ENCODE results near the gene RAET1G.
"Not testable (repeated sequence)": the region's sequence is repeated elsewhere in the genome, so short reads cannot be mapped to it uniquely, and the experiment has no call there.

RAET1G gene

GRCh38 chr6:149929422-149929821, 6.5 kb upstream of the RAET1G start:
- DNase-seq (ENCODE audit: low read depth), result no peak
- TF ChIP-seq CTCF (conservative IDR thresholded peaks at IDR 0.05; ENCODE audit: low read depth, low read length), result peak; percentile 71
- H3K4me3 ChIP-seq (ENCODE audit: low read depth, low read length), result no peak overlapping the region

- DNase-seq (ENCODE audit: low read depth); H3K4me3 ChIP-seq (ENCODE audit: low read depth, low read length): not testable (repeated sequence)
Measured at GRCh38 chr6:149927025-149927424, 4.1 kb upstream of the RAET1G start.

- H3K4me3 ChIP-seq (ENCODE audit: low read depth, low read length), result peak overlapping the region; percentile 66
- peak; percentile 90 for TF ChIP-seq CTCF (conservative IDR thresholded peaks at IDR 0.05; ENCODE audit: low read depth, low read length)
- peak; percentile 81 for DNase-seq (ENCODE audit: low read depth)
Measured at GRCh38 chr6:149925974-149926777, 3.3 kb upstream of the RAET1G start.

GRCh38 chr6:149925253-149925973, 2.5 kb upstream of the RAET1G start:
- no peak for TF ChIP-seq CTCF (conservative IDR thresholded peaks at IDR 0.05; ENCODE audit: low read depth, low read length)
- peak; percentile 54 for DNase-seq (ENCODE audit: low read depth)
- H3K4me3 ChIP-seq (ENCODE audit: low read depth, low read length), result peak overlapping the region; percentile 66

- no peak for DNase-seq (ENCODE audit: low read depth)
- H3K4me3 ChIP-seq (ENCODE audit: low read depth, low read length), result no peak overlapping the region
- TF ChIP-seq CTCF (conservative IDR thresholded peaks at IDR 0.05; ENCODE audit: low read depth, low read length), result no peak
Measured at GRCh38 chr6:149924933-149925252, 2.0 kb upstream of the RAET1G start.

GRCh38 chr6:149924206-149924932, 1.4 kb upstream of the RAET1G start:
- no peak overlapping the region for H3K4me3 ChIP-seq (ENCODE audit: low read depth, low read length)
- DNase-seq (ENCODE audit: low read depth), result no peak
- no peak for TF ChIP-seq CTCF (conservative IDR thresholded peaks at IDR 0.05; ENCODE audit: low read depth, low read length)

GRCh38 chr6:149923327-149923986, 536 bp upstream of the RAET1G start:
- H3K4me3 ChIP-seq (ENCODE audit: low read depth, low read length), result peak overlapping the region; percentile 68
- DNase-seq (ENCODE audit: low read depth), result no peak
- no peak for TF ChIP-seq CTCF (conservative IDR thresholded peaks at IDR 0.05; ENCODE audit: low read depth, low read length)

- H3K4me3 ChIP-seq (ENCODE audit: low read depth, low read length); DNase-seq (ENCODE audit: low read depth): not testable (repeated sequence)
Measured at GRCh38 chr6:149922091-149922490, 830 bp downstream of the RAET1G start.
